GDM1 (cell line): ENCODE data around the gene VWA8.
"Not testable (repeated sequence)": the region's sequence is repeated elsewhere in the genome, so short reads cannot be mapped to it uniquely, and the experiment has no call there.

Source experiments
- DNase-seq: peaks from one replicate; lab custom pipeline; 2025; lab: John Stamatoyannopoulos, UW

The VWA8 gene

GRCh38 chr13:41647699-41648313 is 313.1 kb downstream of the VWA8 start:
- DNase-seq: not testable (repeated sequence)

GRCh38 chr13:41645331-41645730 is 315.6 kb downstream of the VWA8 start:
- DNase-seq: no peak

GRCh38 chr13:41644742-41645141 is 316.2 kb downstream of the VWA8 start:
- DNase-seq: no peak

- no peak for DNase-seq
Measured at GRCh38 chr13:41643507-41643906, 317.4 kb downstream of the VWA8 start.

GRCh38 chr13:41641961-41642360 is 318.9 kb downstream of the VWA8 start:
- DNase-seq: no peak

GRCh38 chr13:41641429-41641828 is 319.5 kb downstream of the VWA8 start:
- no peak for DNase-seq

- no peak for DNase-seq
Measured at GRCh38 chr13:41639955-41640780, 320.7 kb downstream of the VWA8 start.

GRCh38 chr13:41639237-41639904 is 321.5 kb downstream of the VWA8 start:
- DNase-seq: no peak

- no peak for DNase-seq
Measured at GRCh38 chr13:41637586-41637985, 323.3 kb downstream of the VWA8 start.

- DNase-seq: not testable (repeated sequence)
Measured at GRCh38 chr13:41637032-41637431, 323.9 kb downstream of the VWA8 start.

GRCh38 chr13:41636590-41636989 is 324.3 kb downstream of the VWA8 start:
- not testable (repeated sequence) for DNase-seq

GRCh38 chr13:41634407-41634806 is 326.5 kb downstream of the VWA8 start:
- no peak for DNase-seq

- no peak for DNase-seq
Measured at GRCh38 chr13:41633776-41634175, 327.1 kb downstream of the VWA8 start.

- DNase-seq: no peak
Measured at GRCh38 chr13:41631296-41631965, 329.5 kb downstream of the VWA8 start.

GRCh38 chr13:41627425-41627824 is 333.5 kb downstream of the VWA8 start:
- DNase-seq: no peak

GRCh38 chr13:41624041-41624440 is 336.9 kb downstream of the VWA8 start:
- no peak for DNase-seq

- DNase-seq: no peak
Measured at GRCh38 chr13:41622432-41623429, 338.2 kb downstream of the VWA8 start.

GRCh38 chr13:41621716-41622431 is 339.0 kb downstream of the VWA8 start:
- DNase-seq: no peak

- not testable (repeated sequence) for DNase-seq
Measured at GRCh38 chr13:41617633-41618032, 343.3 kb downstream of the VWA8 start.

GRCh38 chr13:41616151-41616550 is 344.8 kb downstream of the VWA8 start:
- DNase-seq: no peak

- DNase-seq: no peak
Measured at GRCh38 chr13:41615528-41615855, 345.4 kb downstream of the VWA8 start.
